ENCODE results near the gene PRKAR1B. TPM values are rescaled to one million over a fixed set of nuclear protein-coding genes. Genes with fewer than 3 reads are reported as not detected.

PRKAR1B gene
- total and polyA plus RNA-seq, 2 donors (not counting 1 experiment from before 2014, with no cell fraction given), result 4.5 to 8.6 TPM

GRCh38 chr7:600149-601035 is 126.7 kb downstream of the PRKAR1B start:
- Histone ChIP-seq H3K36me3 (replicated peaks in 1 of 2; ENCODE audit: control extremely low read depth in 1 of 2, control insufficient read depth in 1 of 2, extremely low read depth in 1 of 2, insufficient read depth in 2 of 2, low read length in 1 of 2) (peaks cover 0 to 2% of the 10 kb centered on the region in 2 experiments), H3K9me3 (ENCODE audit: control extremely low read depth in 1 of 3, control insufficient read depth in 2 of 3, insufficient read depth in 1 of 3, low read length in 2 of 3) (peaks cover 0 to 45% (median 9%) of the 10 kb centered on the region in 3 donors), H2AFZ (ENCODE audit: insufficient read depth, low read depth, low read length, poor library complexity, severe bottlenecking) (no peak overlapping the region), H4K20me1 (ENCODE audit: control insufficient read depth, insufficient read depth, low read length, poor library complexity, severe bottlenecking) (no peaks in the 10 kb centered on the region), H3K9ac (ENCODE audit: low read length) (no peak overlapping the region), H3K79me2 (ENCODE audit: control insufficient read depth, insufficient read depth, low read length) (no peaks in the 10 kb centered on the region), H3K4me3 (ENCODE audit: control extremely low read depth in 1 of 5, extremely low read depth in 1 of 5, insufficient read depth in 1 of 5, low read depth in 2 of 5, low read length in 4 of 5) (peak overlapping the region in 1 of 5 experiments; percentile 72), H3K27me3 (replicated peaks in 1 of 4; ENCODE audit: control extremely low read depth in 1 of 4, control insufficient read depth in 3 of 4, insufficient read depth in 4 of 4, low read length in 3 of 4) (no peaks in the 10 kb centered on the region), H3K27ac (ENCODE audit: low read length in 2 of 2) (no peak overlapping the region), H3K4me2 (replicated peaks; ENCODE audit: low read depth, low read length, poor library complexity, severe bottlenecking) (peak overlapping the region; percentile 90), H3K4me1 (ENCODE audit: control insufficient read depth in 2 of 2, insufficient read depth in 2 of 2, low read length in 2 of 2) (peaks cover 33 to 48% of the 10 kb centered on the region in 2 donors)
- peaks cover 2% of the 10 kb centered on the region for H3K9me3 Mint-ChIP-seq (ENCODE audit: insufficient read depth)
- DNase-seq (no peak), ATAC-seq (ENCODE audit: low read depth) (no peak)
- intact Hi-C loops (cut with micrococcal nuclease), result loop anchor here (2.0 kb wide), 1 partner anchor 78 kb away; no protein-coding TSS in a partner anchor
- TF ChIP-seq EZH2 (IDR thresholded peaks at IDR 0.05; ENCODE audit: borderline replicate concordance, insufficient read depth, low read depth, low read length, poor library complexity, severe bottlenecking) (no peak), CTCF (IDR thresholded peaks at IDR 0.05) (no peak)
- H3K4me1 Mint-ChIP-seq, result peaks cover 44% of the 10 kb centered on the region
- WGBS (ENCODE audit: insufficient coverage), result 98% methylated on average over 31 of the region's 33 CpGs
- H3K4me3 Mint-ChIP-seq, result peak overlapping the region; percentile 23
- ChIA-PET CTCF (no interaction called here), POLR2A (no interaction called here)
- no peak overlapping the region for H3K27ac Mint-ChIP-seq
- no peaks in the 10 kb centered on the region for H3K27me3 Mint-ChIP-seq

GRCh38 chr7:598899-599298 is 128.2 kb downstream of the PRKAR1B start:
- H3K36me3 ChIP-seq (replicated peaks in 1 of 2; ENCODE audit: control extremely low read depth in 1 of 2, control insufficient read depth in 1 of 2, extremely low read depth in 1 of 2, insufficient read depth in 2 of 2, low read length in 1 of 2), result peaks cover 0 to 2% of the 10 kb centered on the region in 2 experiments
- 98% methylated on average over 15 of the region's 19 CpGs for WGBS (ENCODE audit: insufficient coverage)
- Mint-ChIP-seq H3K27me3 (no peaks in the 10 kb centered on the region), H3K4me1 (peaks cover 36% of the 10 kb centered on the region), H3K4me3 (no peak overlapping the region), H3K9me3 (ENCODE audit: insufficient read depth) (peaks cover 2% of the 10 kb centered on the region), H3K27ac (no peak overlapping the region)
- intact Hi-C loops (cut with micrococcal nuclease), result no loop called here
- H3K4me2 ChIP-seq (replicated peaks; ENCODE audit: low read depth, low read length, poor library complexity, severe bottlenecking), result no peak overlapping the region
- TF ChIP-seq CTCF (IDR thresholded peaks at IDR 0.05) (no peak), EZH2 (IDR thresholded peaks at IDR 0.05; ENCODE audit: borderline replicate concordance, insufficient read depth, low read depth, low read length, poor library complexity, severe bottlenecking) (no peak)
- CTCF ChIA-PET, result no interaction called here
- H3K9me3 ChIP-seq (ENCODE audit: control extremely low read depth in 1 of 3, control insufficient read depth in 2 of 3, insufficient read depth in 1 of 3, low read length in 2 of 3), result peaks cover 0 to 37% (median 3%) of the 10 kb centered on the region in 3 donors
- DNase-seq (no peak), ATAC-seq (ENCODE audit: low read depth) (no peak)
- H3K4me1 ChIP-seq (ENCODE audit: control insufficient read depth in 2 of 2, insufficient read depth in 2 of 2, low read length in 2 of 2), result peaks cover 22 to 37% of the 10 kb centered on the region in 2 donors
- H3K79me2 ChIP-seq (ENCODE audit: control insufficient read depth, insufficient read depth, low read length), result no peaks in the 10 kb centered on the region
- H3K27ac ChIP-seq (ENCODE audit: low read length in 2 of 2), result no peak overlapping the region
- H3K9ac ChIP-seq (ENCODE audit: low read length), result no peak overlapping the region
- no peaks in the 10 kb centered on the region for H3K27me3 ChIP-seq (replicated peaks in 1 of 4; ENCODE audit: control extremely low read depth in 1 of 4, control insufficient read depth in 3 of 4, insufficient read depth in 4 of 4, low read length in 3 of 4)
- POLR2A ChIA-PET, result no interaction called here
- no peaks in the 10 kb centered on the region for H4K20me1 ChIP-seq (ENCODE audit: control insufficient read depth, insufficient read depth, low read length, poor library complexity, severe bottlenecking)
- H3K4me3 ChIP-seq (ENCODE audit: control extremely low read depth in 1 of 5, extremely low read depth in 1 of 5, insufficient read depth in 1 of 5, low read depth in 2 of 5, low read length in 4 of 5), result no peak overlapping the region
- no peak overlapping the region for H2AFZ ChIP-seq (ENCODE audit: insufficient read depth, low read depth, low read length, poor library complexity, severe bottlenecking)

Measured in B cell (primary cell).